PC-3 (cell line): ENCODE measurements around the gene FFAR4. TPM values are rescaled to one million over a fixed set of nuclear protein-coding genes. Genes with fewer than 3 reads are reported as not detected.

Experiments used
- ATAC-seq: fragments of 200-7000 bp; cut with Tn5 transposase; 2 replicates; pipeline ENCODE4 v1.9.1; 2020; ENCODE audit warnings: mild to moderate bottlenecking, moderate library complexity
- BruUV-seq: library from RNA; stranded (reverse); fragments of 400-500 nt; replicated peaks from 2 replicates; lab custom pipeline; 2021; lab: Mats Ljungman, UMichigan
- CTCF ChIA-PET: fragments of 300-600 bp; sonication (Branson Sonifier 250); formaldehyde crosslinking; loops from one replicate; lab custom pipeline; 2022; ENCODE audit warnings: antibody characterized with exemption; lab: Charles Lee
- POLR2A ChIA-PET: fragments of 300-600 bp; sonication (Branson Sonifier 250); formaldehyde crosslinking; loops from one replicate; lab custom pipeline; 2022; ENCODE audit warnings: antibody characterized with exemption; ENCODE audit not compliant: unreplicated experiment; lab: Charles Lee
- DNase-seq: peaks from one replicate; pipeline ENCODE4 v3.0.0-alpha.2; 2015
- H2AFZ ChIP-seq: fragments of 300-600 bp; sonication (generic); 2 replicates; pipeline ENCODE4 v1.6.0; 2016; ENCODE audit warnings: antibody characterized with exemption, low read length
- H3F3A ChIP-seq: fragments of 300-600 bp; sonication (generic); one replicate; pipeline ENCODE4 v1.6.0; 2017; ENCODE audit warnings: antibody characterized with exemption, low read length, control low read depth, mild to moderate bottlenecking; ENCODE audit not compliant: unreplicated experiment
- H3K27ac ChIP-seq: fragments of 300-600 bp; sonication (generic); 2 replicates; pipeline ENCODE4 v1.5.1; 2016; ENCODE audit warnings: mild to moderate bottlenecking, low read length
- H3K27me3 ChIP-seq: fragments of 300-600 bp; sonication (generic); 2 replicates; pipeline ENCODE4 v1.6.1; 2016; ENCODE audit warnings: low read length, mixed read lengths
- H3K36me3 ChIP-seq: fragments of 300-600 bp; sonication (generic); 2 replicates; pipeline ENCODE4 v1.6.1; 2016; ENCODE audit warnings: low read depth, mixed run types, low read length, mixed read lengths
- H3K4me1 ChIP-seq: fragments of 300-600 bp; sonication (generic); 2 replicates; pipeline ENCODE4 v1.5.1; 2016; ENCODE audit warnings: low read length; ENCODE audit not compliant: insufficient read depth
- H3K4me2 ChIP-seq: fragments of 300-600 bp; sonication (generic); 2 replicates; pipeline ENCODE4 v1.6.0; 2016; ENCODE audit warnings: low read length
- H3K4me3 ChIP-seq: fragments of 300-600 bp; sonication (generic); 2 replicates; pipeline ENCODE4 v1.5.1; 2016; ENCODE audit warnings: mild to moderate bottlenecking, low read length, mixed read lengths
- H3K79me2 ChIP-seq: fragments of 300-600 bp; sonication (generic); 2 replicates; pipeline ENCODE4 v1.6.1; 2017; ENCODE audit warnings: low read length, mixed read lengths
- H3K9ac ChIP-seq: fragments of 300-600 bp; sonication (generic); 2 replicates; pipeline ENCODE4 v1.6.0; 2016; ENCODE audit warnings: mild to moderate bottlenecking, low read length
- H3K9me2 ChIP-seq: fragments of 300-600 bp; sonication (generic); replicated peaks from 2 replicates; pipeline ENCODE4 v1.6.1; 2016; ENCODE audit warnings: mixed run types, low read length, mixed read lengths
- H3K9me3 ChIP-seq: fragments of 300-600 bp; sonication (generic); 2 replicates; pipeline ENCODE4 v1.6.1; 2016; ENCODE audit warnings: low read length, mixed read lengths
- H4K20me1 ChIP-seq: fragments of 300-600 bp; sonication (generic); 2 replicates; pipeline ENCODE4 v1.6.1; 2016; ENCODE audit warnings: low read length, mixed read lengths
- CTCF ChIP-seq: fragments of 300-600 bp; sonication (generic); conservative IDR thresholded peaks from 2 replicates; pipeline ENCODE4 v1.5.1; 2017; ENCODE audit warnings: antibody characterized with exemption, low read depth, mild to moderate bottlenecking, low read length
- EZH2 ChIP-seq: fragments of 300-600 bp; sonication (generic); IDR thresholded peaks from one replicate; pipeline ENCODE4 v1.6.1; 2017; ENCODE audit warnings: antibody characterized with exemption, mild to moderate bottlenecking, low read length; ENCODE audit not compliant: unreplicated experiment
- EZH2phosphoT487 ChIP-seq: fragments of 300-600 bp; sonication (generic); IDR thresholded peaks from 2 replicates; pipeline ENCODE4 v1.6.1; 2018; ENCODE audit warnings: mild to moderate bottlenecking, antibody characterized with exemption, low read length, borderline replicate concordance
- intact Hi-C: fragments of 100-400 bp; cut with micrococcal nuclease; formaldehyde crosslinking; loops from 2 replicates; pipeline ENCODE4 v1.9.0; 2023
- total RNA-seq: library from RNA; depleted of rRNA; stranded (reverse); fragments of >200 nt; gene quantifications from 2 replicates; pipeline ENCODE4 v1.2.3, GENCODE V29; 2014

The FFAR4 gene
- total RNA-seq, 1 experiment from 2014 or later: 1.5 TPM

GRCh38 chr10:93614101-93614825, 47.8 kb downstream of the FFAR4 start:
- Histone ChIP-seq H3K4me3 (no peak overlapping the region), H3K36me3 (no peaks in the 10 kb centered on the region), H3K9ac (no peak overlapping the region), H2AFZ (no peak overlapping the region), H3K27me3 (no peaks in the 10 kb centered on the region), H3F3A (no peaks in the 10 kb centered on the region), H3K9me2 (no peaks in the 10 kb centered on the region), H3K79me2 (no peaks in the 10 kb centered on the region), H3K4me2 (no peak overlapping the region), H4K20me1 (no peaks in the 10 kb centered on the region), H3K4me1 (no peaks in the 10 kb centered on the region), H3K9me3 (no peaks in the 10 kb centered on the region), H3K27ac (no peak overlapping the region)
- TF ChIP-seq CTCF: no peak
- no peak for TF ChIP-seq EZH2phosphoT487
- TF ChIP-seq EZH2: no peak
- no TSS peak for BruUV-seq
- CTCF ChIA-PET: no interaction called here
- intact Hi-C loops: no loop called here
- ATAC-seq (no peak), DNase-seq (no peak)
- POLR2A ChIA-PET: no interaction called here

DNA sequence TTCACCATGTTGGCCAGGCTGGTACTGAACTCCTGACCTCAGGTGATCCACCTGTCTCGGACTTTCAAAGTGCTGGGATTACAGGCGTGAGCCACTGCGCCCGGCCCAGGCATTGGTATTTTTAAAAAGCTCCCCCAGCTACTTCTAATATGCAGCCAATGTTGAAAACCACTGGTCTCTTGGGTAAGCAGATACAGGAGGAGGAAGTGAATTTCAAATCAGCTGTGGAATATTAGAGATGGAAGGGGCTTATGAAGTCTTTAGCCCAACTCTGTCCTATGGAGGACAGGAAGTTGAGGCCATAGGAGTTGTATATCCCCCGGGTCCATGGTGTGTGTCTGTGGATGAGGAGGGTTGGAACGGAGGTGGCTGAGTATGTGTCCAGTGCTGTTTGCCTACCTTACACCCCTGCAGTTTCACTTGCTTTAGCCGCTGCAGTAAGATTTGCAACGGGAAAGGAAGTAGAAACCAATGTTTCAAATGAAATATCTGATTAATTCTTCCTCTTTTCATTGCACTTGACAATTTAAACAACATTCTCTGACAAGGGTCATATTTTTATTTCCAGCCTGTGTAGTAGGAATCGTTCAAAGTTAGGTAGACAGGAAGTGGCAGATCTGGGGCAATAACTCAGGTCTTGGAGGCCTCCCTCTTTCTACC, 49.2 kb downstream of the FFAR4 start:
- ChIA-PET CTCF (no interaction called here), POLR2A (no interaction called here)
- no TSS peak for BruUV-seq

More for the DNA sequence above, 49.2 kb downstream of the FFAR4 start:
- no peaks in the 10 kb centered on the region for H3K4me1 ChIP-seq
- no peak for ATAC-seq
- no peak overlapping the region for H3K9ac ChIP-seq
- TF ChIP-seq EZH2phosphoT487 (no peak), CTCF (no peak), EZH2 (no peak)
- no peak overlapping the region for H2AFZ ChIP-seq
- H3K36me3 ChIP-seq: no peaks in the 10 kb centered on the region
- H3K4me3 ChIP-seq: no peak overlapping the region
- no peak overlapping the region for H3K27ac ChIP-seq
- no peaks in the 10 kb centered on the region for H4K20me1 ChIP-seq
- no peaks in the 10 kb centered on the region for H3K9me3 ChIP-seq
- no peaks in the 10 kb centered on the region for H3K9me2 ChIP-seq
- H3K4me2 ChIP-seq: no peak overlapping the region
- H3F3A ChIP-seq: no peaks in the 10 kb centered on the region
- no peaks in the 10 kb centered on the region for H3K79me2 ChIP-seq
- H3K27me3 ChIP-seq: no peaks in the 10 kb centered on the region
- intact Hi-C loops: no loop called here
- no peak for DNase-seq
